SJCRH30 (cell line): Measurements from ENCODE around the gene ANKLE1. TPM values are rescaled to one million over a fixed set of nuclear protein-coding genes. Genes with fewer than 3 reads are reported as not detected.
"Not testable (repeated sequence)": the region's sequence is repeated elsewhere in the genome, so short reads cannot be mapped to it uniquely, and the experiment has no call there.

Source experiments
- DNase-seq, 2 experiments: peaks; one replicate each; pipeline ENCODE4 v3.0.0-alpha.2; 2015 to 2020
- H3K27ac ChIP-seq: fragments of 250-450 bp; sonication (Bioruptor Pico); 2 replicates; pipeline ENCODE4 v1.5.1; 2020; ENCODE audit warnings: mild to moderate bottlenecking, moderate library complexity
- H3K27me3 ChIP-seq: fragments of 250-450 bp; sonication (Bioruptor Pico); 2 replicates; pipeline ENCODE4 v1.5.1; 2020; ENCODE audit warnings: mild to moderate bottlenecking, moderate library complexity
- H3K36me3 ChIP-seq: fragments of 250-450 bp; sonication (Bioruptor Pico); 2 replicates; pipeline ENCODE4 v1.5.1; 2020; ENCODE audit warnings: mild to moderate bottlenecking, moderate library complexity
- H3K4me1 ChIP-seq: fragments of 250-450 bp; sonication (Bioruptor Pico); 2 replicates; pipeline ENCODE4 v1.5.1; 2020; ENCODE audit warnings: mild to moderate bottlenecking, moderate library complexity
- H3K4me3 ChIP-seq: fragments of 250-450 bp; sonication (Bioruptor Pico); 2 replicates; pipeline ENCODE4 v1.5.1; 2020; ENCODE audit warnings: mild to moderate bottlenecking, moderate library complexity
- H3K9me3 ChIP-seq: fragments of 250-450 bp; sonication (Bioruptor Pico); replicated peaks from 2 replicates; pipeline ENCODE4 v1.5.1; 2020; ENCODE audit warnings: mild to moderate bottlenecking, moderate library complexity
- total RNA-seq: library from RNA; depleted of rRNA; stranded (reverse); fragments of >200 nt; shearing (Covaris generic); gene quantifications from 2 replicates; pipeline ENCODE4 v1.2.3, GENCODE V29; 2014

ANKLE1 gene
- total RNA-seq, 1 experiment from 2014 or later: 0.49 TPM

- no peak for DNase-seq
- Histone ChIP-seq H3K9me3 (peaks cover 16% of the 10 kb centered on the region), H3K4me3 (no peak overlapping the region), H3K36me3 (no peaks in the 10 kb centered on the region), H3K4me1 (no peaks in the 10 kb centered on the region), H3K27me3 (no peaks in the 10 kb centered on the region), H3K27ac (no peak overlapping the region)
These were observed 19.1 kb upstream of the ANKLE1 start for GRCh38 chr19:17262557-17262956.

- DNase-seq: no peak
- no peak overlapping the region for H3K27ac ChIP-seq
- H3K27me3 ChIP-seq: no peaks in the 10 kb centered on the region
- no peaks in the 10 kb centered on the region for H3K4me1 ChIP-seq
- H3K4me3 ChIP-seq: no peak overlapping the region
- H3K9me3 ChIP-seq: peaks cover 13% of the 10 kb centered on the region
- H3K36me3 ChIP-seq: no peaks in the 10 kb centered on the region
These were observed 17.7 kb upstream of the ANKLE1 start for GRCh38 chr19:17263712-17264640.

- Histone ChIP-seq H3K27me3 (no peaks in the 10 kb centered on the region), H3K36me3 (peaks cover 3% of the 10 kb centered on the region; the same call in 1 of the 2 replicates), H3K4me1 (no peaks in the 10 kb centered on the region), H3K4me3 (no peak within 1 kb of the TSS), H3K9me3 (peaks cover 7% of the 10 kb centered on the region), H3K27ac (no peak within 1 kb of the TSS)
- no peak for DNase-seq
These were observed 17.1 kb upstream of the ANKLE1 start, which contains the start of gene USHBP1 for GRCh38 chr19:17264641-17264979. TSS of gene USHBP1 (minus strand) at chr19:17264745. CDS start at chr19:17264299, 446 bp downstream.

- Histone ChIP-seq H3K27me3 (no peaks in the 10 kb centered on the region), H3K27ac (no peak overlapping the region), H3K36me3 (peaks cover 4% of the 10 kb centered on the region), H3K4me3 (no peak overlapping the region), H3K9me3 (no peaks in the 10 kb centered on the region), H3K4me1 (no peaks in the 10 kb centered on the region)
- no peak for DNase-seq
These were observed 15.7 kb upstream of the ANKLE1 start for GRCh38 chr19:17266026-17266425.

GRCh38 chr19:17266589-17266974 is 15.1 kb upstream of the ANKLE1 start:
- H3K36me3 ChIP-seq: peaks cover 9% of the 10 kb centered on the region
- DNase-seq: no peak
- no peak overlapping the region for H3K27ac ChIP-seq

GRCh38 chr19:17266975-17267788 is 14.5 kb upstream of the ANKLE1 start, which contains the start of gene BABAM1:
TSS of gene BABAM1 (plus strand) at chr19:17267443. CDS start at chr19:17268807, 1,364 bp downstream.
- Histone ChIP-seq H3K36me3 (peaks cover 10% of the 10 kb centered on the region), H3K27me3 (no peaks in the 10 kb centered on the region), H3K4me1 (no peaks in the 10 kb centered on the region), H3K9me3 (no peaks in the 10 kb centered on the region), H3K4me3 (peak within 1 kb of the TSS; percentile 74), H3K27ac (peak within 1 kb of the TSS; percentile 49)
- DNase-seq: peak; percentile 99 to 100

More at GRCh38 chr19:17266589-17266974, 15.1 kb upstream of the ANKLE1 start:
- Histone ChIP-seq H3K9me3 (no peaks in the 10 kb centered on the region), H3K4me1 (no peaks in the 10 kb centered on the region), H3K4me3 (no peak overlapping the region), H3K27me3 (no peaks in the 10 kb centered on the region)

GRCh38 chr19:17268754-17269153 is 12.9 kb upstream of the ANKLE1 start:
- Histone ChIP-seq H3K9me3 (no peaks in the 10 kb centered on the region), H3K4me1 (no peaks in the 10 kb centered on the region), H3K4me3 (no peak overlapping the region), H3K36me3 (peaks cover 15% of the 10 kb centered on the region), H3K27me3 (no peaks in the 10 kb centered on the region), H3K27ac (no peak overlapping the region; the same call in 1 of the 2 replicates)
- no peak for DNase-seq

- not testable (repeated sequence) for H3K4me3 ChIP-seq, H3K27me3 ChIP-seq, H3K4me1 ChIP-seq, H3K9me3 ChIP-seq, DNase-seq, H3K27ac ChIP-seq
- H3K36me3 ChIP-seq: peaks cover 50% of the 10 kb centered on the region
These were observed 6.8 kb upstream of the ANKLE1 start for GRCh38 chr19:17274892-17275291.

- peaks cover 50% of the 10 kb centered on the region for H3K36me3 ChIP-seq
- H3K4me3 ChIP-seq: no peak overlapping the region
- no peaks in the 10 kb centered on the region for H3K4me1 ChIP-seq
- H3K27ac ChIP-seq: no peak overlapping the region
- no peaks in the 10 kb centered on the region for H3K9me3 ChIP-seq
- no peaks in the 10 kb centered on the region for H3K27me3 ChIP-seq
- DNase-seq: no peak
These were observed 6.1 kb upstream of the ANKLE1 start for GRCh38 chr19:17275441-17276175.

- no peak for DNase-seq
- no peak overlapping the region for H3K27ac ChIP-seq
- peaks cover 31% of the 10 kb centered on the region for H3K36me3 ChIP-seq
- no peaks in the 10 kb centered on the region for H3K4me1 ChIP-seq
- H3K4me3 ChIP-seq: no peak overlapping the region
- H3K9me3 ChIP-seq: no peaks in the 10 kb centered on the region
- no peaks in the 10 kb centered on the region for H3K27me3 ChIP-seq
These were observed 2.3 kb upstream of the ANKLE1 start for GRCh38 chr19:17279436-17279835.

- Histone ChIP-seq H3K4me1 (no peaks in the 10 kb centered on the region), H3K36me3 (peaks cover 11% of the 10 kb centered on the region), H3K27ac (no peak overlapping the region), H3K9me3 (no peaks in the 10 kb centered on the region; the same call in 1 of the 2 replicates), H3K4me3 (no peak overlapping the region), H3K27me3 (no peaks in the 10 kb centered on the region)
- DNase-seq: peak; percentile 90 to 91
These were observed 906 bp downstream of the ANKLE1 start for GRCh38 chr19:17282488-17283125.

- H3K27ac ChIP-seq: no peak overlapping the region
- H3K4me1 ChIP-seq: no peaks in the 10 kb centered on the region
- no peaks in the 10 kb centered on the region for H3K27me3 ChIP-seq
- H3K9me3 ChIP-seq: no peaks in the 10 kb centered on the region; the same call in 1 of the 2 replicates
- no peak overlapping the region for H3K4me3 ChIP-seq
- H3K36me3 ChIP-seq: peaks cover 5% of the 10 kb centered on the region; the same call in 1 of the 2 replicates
- no peak for DNase-seq
These were observed 1.8 kb downstream of the ANKLE1 start for GRCh38 chr19:17283504-17283996.

- no peak overlapping the region for H3K4me3 ChIP-seq
- no peaks in the 10 kb centered on the region for H3K36me3 ChIP-seq
- H3K27me3 ChIP-seq: no peaks in the 10 kb centered on the region
- no peaks in the 10 kb centered on the region; the same call in 1 of the 2 replicates for H3K9me3 ChIP-seq
- no peaks in the 10 kb centered on the region for H3K4me1 ChIP-seq
- no peak overlapping the region for H3K27ac ChIP-seq
- no peak for DNase-seq
These were observed 3.9 kb downstream of the ANKLE1 start for GRCh38 chr19:17285415-17286135.
